SKM-1 (cell line): Measurements from ENCODE around the gene ART5.
"Not testable (repeated sequence)": the region's sequence is repeated elsewhere in the genome, so short reads cannot be mapped to it uniquely, and the experiment has no call there.

Experiments
- DNase-seq: peaks from one replicate; lab custom pipeline; 2025; ENCODE audit not compliant: unreplicated experiment; lab: John Stamatoyannopoulos, UW

Gene ART5

GRCh38 chr11:3623767-3624458 lies 17.9 kb downstream of the ART5 start:
- no peak for DNase-seq

DNA sequence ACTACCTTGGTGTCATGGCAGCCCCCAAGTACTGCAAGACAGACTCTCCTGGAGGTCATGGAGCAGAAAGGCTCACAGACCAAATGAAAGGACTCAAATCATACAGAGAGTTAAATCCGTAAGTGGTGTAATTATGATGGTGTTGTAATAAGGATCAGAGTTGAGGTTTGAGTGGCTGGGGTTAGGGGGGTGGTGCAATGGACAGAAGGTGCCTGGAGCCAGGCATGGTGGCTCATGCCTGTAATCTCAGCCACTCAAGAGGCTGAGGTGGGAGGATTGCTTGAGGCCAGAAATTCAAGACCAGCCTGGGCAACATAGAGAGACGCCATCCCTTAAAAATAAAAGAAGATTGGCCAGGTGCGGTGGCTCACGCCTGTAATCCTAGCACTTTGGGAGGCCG lies 18.7 kb downstream of the ART5 start:
- no peak for DNase-seq

GRCh38 chr11:3622521-3622920 lies 19.3 kb downstream of the ART5 start:
- DNase-seq = no peak

- DNase-seq = no peak
Observed at GRCh38 chr11:3617990-3618389, 23.8 kb downstream of the ART5 start.

DNA sequence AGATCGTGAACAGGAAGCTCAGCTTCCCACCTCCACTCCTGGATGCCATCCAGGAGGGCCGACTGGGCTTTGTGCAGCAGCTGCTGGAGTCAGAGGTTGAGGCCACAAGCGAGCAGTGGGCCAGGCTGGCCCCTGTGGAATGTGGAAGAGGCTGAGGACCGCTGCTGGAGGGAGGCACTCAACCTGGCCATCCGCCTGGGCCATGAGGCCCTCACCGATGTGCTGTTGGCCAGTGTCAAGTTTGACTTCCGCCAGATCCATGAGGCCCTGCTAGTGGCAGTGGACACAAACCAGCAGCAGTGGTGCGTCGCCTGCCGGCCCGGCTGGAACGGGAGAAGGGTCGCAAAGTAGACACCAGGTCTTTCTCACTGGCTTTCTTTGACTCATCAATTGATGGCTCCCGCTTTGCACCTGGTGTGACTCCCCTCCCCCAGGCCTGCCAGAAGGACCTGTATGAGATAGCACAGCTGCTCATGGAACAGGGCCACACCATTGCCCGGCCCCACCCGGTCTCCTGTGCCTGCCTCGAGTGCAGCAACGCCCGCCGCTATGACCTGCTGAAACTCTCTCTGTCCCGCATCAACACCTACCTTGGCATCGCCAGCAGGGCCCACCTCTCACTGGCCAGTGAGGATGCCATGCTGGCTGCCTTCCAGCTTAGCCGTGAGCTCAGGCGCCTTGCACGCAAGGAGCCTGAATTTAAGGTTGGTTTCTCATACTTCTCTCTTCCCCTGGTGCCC lies 24.9 kb downstream of the ART5 start:
- no peak for DNase-seq

DNA sequence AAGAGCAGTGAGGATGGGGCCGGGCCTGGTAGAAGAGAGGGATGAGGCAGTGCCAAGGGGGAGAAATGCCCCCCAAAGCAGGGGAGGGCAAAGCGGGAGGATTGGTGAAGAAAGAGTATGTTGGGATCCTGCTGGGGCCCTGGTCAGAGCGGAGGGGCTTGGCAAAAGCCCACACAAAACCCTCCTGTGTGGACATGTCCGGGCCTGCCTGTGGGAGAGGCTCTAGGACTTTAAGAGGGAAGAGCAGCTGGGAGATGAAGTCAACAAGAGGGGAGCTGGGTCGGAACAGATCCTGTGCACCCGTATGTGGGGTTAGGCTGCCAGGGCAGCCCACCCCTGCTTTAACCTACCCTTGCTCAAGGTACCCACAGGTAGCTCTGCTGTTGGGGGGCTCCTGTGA lies 25.8 kb downstream of the ART5 start:
- no peak for DNase-seq

DNA sequence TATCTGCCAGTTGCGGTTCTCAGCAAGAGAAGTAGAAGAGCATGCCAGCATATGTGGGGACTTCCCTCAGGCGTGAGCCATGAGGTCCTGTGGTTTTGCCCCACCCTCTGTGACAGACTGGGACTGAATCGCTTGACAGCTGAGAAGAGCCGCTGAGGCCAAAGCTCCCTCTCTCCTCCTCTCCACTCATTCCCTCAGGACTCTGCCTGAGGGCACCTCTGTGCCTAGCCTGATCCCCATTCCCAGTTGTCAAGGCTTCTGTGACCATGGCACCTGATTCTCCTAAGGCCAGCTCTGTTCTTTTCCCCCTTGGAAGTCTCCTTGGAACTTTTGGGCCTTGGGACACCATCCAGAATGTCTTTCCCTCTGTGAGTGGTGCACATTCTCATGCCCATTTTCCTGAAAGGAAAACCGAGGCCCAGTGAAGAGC lies 27.0 kb downstream of the ART5 start:
- DNase-seq = no peak

DNA sequence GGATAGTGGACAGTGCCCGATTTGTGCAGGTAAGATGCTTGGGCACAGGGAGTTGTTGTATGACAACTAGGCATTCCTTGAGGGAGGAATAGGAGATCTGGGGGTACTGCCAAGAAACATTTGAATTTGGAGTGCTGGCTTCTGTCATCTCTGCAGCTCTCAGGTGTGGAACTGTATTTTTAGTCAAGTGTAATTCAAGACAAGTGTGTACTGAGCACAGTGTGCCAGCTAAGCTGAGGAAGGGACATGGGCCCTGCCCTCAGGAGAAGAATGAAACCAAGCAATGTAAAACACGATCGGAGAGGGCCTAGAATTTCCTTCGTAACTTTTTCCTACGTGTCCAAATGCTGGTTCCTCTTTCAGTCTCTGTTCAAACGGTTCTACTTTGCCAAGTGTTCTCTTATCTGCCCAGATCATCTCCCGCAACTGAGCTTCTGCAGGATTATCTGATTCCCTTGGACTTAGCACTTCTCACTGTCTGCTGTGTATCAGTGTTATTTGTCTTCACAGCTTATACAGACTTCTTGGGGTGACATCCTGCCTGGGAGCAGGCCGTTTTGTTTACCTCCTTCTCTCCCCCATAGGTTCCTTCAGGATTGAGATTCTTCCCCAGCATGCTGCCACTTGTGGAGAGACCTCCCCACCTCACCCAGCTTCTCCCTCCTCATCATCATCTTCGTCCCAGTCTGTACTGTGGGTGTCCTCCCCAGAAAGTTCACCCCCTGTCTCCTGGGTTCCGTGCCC lies 27.6 kb downstream of the ART5 start:
- peak; percentile 47 for DNase-seq

DNA sequence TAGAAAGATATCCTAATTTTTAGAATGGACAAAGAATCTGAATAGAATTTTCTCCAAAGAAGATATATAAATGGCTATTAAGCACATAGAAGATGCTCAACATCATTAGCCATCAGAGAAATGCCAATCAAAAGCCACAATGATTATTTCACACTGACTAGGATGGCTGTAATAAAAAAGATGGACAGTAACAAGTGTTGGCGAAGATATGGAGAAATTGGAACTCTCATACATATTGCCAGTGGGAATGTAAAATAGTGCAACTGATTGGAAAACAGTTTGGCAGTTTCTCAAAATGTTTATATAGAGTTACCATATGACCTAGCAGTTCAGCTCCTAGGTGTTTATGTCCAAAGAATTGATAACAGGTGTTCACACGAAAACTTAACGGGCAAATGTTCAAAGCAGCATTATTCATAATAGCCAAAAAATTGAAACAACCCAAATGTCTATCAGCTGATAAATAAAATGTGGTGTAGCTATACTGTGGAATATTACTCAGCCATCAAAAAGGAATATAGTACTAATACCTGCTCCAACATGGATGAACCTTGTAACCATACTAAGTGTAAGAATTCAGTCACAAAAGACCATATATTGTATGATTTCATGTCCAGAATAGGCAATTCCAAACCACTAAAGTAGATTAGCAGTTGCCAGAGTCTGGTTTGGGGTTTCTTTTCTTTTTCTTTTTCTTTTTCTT lies 29.7 kb downstream of the ART5 start:
- no peak for DNase-seq

DNA sequence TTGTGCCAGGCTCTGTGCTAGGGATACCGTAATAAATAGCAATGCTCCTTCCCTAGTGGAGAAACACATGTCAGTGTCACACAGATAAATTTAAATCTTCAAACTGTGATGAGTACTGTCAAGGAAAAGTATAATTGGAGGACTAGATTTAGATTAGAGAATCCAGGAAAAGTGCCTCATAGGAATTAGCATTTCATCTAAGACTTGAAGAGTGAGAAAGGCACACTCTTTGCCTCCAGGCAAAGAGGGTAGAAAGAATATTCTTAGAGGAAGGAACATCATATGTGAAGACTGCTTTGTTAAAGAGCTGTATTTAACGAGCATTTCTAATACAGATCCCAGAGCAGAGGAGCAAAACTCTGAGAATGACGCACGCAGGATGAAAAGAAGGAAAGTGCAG lies 30.9 kb downstream of the ART5 start:
- no peak for DNase-seq

DNA sequence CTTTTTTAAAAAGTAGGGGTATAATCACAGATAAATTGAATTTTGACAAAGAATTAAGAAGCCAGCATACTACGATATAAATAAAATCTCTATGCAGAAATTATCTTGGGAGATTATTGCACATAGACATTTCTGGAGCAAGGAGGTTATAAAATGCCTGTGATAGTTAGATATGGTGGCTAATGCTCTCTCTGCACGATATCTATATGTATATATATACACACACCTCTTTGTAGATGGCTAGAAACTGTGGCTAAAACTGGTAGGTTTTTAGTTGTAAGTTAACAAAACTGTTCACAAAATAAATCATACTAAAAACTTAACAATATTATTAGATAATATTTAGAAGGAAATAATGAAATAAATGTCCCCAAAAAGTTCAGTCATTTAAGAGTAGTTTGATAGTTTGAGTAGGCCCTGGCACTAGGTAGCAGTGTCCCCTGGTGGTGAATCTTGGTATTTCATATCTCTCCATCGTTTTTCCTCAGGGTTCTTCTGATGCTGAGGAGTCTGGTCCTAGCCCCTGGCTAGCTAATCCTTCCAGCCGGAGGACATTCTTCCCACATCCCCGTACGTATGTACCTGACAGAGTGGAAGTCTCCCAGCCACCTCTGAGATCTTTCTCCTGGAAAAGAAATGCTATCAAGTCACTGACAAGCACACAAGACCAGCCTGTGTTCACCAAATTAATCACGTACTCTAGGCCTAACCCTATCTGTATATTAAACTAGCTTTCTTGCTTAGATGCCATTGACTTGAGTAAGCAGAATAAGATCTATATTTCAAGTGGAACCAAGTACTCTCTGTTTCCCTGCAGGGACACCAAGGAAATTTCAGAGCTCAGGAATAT lies 32.2 kb downstream of the ART5 start:
- DNase-seq = peak; percentile 38

- no peak for DNase-seq
Observed at GRCh38 chr11:3605771-3606203, 36.0 kb downstream of the ART5 start.

DNA sequence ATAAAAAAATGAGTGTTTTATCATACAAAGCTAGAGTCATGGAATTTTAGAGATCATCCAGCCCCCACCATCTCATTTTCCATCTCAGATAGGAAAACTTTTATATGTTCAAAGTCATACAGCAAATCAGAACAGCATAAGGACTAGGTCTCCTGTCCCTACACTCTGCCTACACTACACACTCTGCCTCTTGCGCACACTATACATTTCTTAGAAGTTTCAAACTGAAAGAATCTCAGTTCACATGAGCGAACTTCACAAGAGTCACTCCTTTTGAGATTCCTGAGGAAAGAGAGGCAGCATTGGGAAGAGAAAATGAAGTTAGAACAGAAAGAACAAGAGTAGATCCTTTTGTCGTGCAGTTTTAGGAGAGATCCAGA lies 36.5 kb downstream of the ART5 start:
- DNase-seq = no peak

DNA sequence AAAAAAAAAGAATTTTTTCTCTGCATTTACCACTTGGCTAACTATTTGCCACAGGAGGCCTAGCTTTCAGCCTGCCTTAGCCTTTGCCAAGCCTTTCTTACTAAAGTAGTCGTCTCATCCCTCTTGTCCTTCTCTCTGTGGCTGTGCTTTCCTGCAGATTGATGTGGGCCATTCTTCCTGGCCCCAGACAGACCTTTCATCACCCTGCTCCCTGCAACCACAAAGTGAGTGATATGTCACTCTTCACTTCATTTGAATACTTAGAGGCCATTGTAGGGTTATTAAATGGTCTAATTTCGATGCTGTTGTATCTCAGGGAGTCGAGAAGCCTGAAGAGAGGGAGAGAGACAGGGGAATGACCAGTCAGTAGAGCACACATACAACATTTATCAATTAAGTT lies 37.6 kb downstream of the ART5 start:
- no peak for DNase-seq

- not testable (repeated sequence) for DNase-seq
Observed at GRCh38 chr11:3600201-3600600, 41.6 kb downstream of the ART5 start.

DNA sequence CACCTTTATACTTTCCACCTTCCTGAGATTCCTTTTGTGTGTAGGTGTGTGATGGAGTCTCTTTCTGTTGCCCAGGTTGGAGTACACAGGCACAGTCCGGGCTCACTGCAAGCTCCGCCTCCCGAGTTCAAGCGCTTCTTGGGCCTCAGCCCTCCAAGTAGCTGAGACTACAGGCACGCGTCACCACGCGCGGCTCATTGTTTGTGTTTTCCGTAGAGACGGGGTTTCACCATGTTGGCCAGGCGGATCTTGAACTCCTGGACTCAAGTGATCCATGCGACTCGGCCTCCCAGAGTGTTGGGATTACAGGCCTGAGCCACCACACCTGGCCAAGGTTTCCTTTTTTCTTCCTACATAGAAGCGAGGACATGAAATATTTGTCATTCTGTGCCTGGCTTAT lies 44.0 kb downstream of the ART5 start:
- DNase-seq = not testable (repeated sequence)

DNA sequence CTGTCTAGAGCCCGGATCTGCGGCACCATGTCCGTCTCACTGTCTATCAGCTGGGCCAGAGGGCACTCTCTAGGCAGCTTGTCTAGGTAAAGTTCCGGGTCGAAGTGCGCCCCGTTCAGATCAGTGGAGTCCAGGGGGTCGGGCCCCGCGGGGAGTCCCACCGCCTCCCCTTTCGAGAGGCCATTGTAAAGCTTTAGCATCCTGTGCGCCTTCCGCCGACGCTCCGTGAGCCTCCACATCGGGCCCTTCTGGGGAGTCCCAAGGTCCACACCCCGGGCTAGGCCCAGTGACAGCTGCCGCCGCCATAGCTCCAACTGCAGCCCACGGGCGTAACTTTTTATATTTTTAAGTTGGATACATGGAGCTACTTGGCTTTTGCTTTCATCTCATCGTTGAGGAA lies 50.5 kb downstream of the ART5 start:
- not testable (repeated sequence) for DNase-seq

DNA sequence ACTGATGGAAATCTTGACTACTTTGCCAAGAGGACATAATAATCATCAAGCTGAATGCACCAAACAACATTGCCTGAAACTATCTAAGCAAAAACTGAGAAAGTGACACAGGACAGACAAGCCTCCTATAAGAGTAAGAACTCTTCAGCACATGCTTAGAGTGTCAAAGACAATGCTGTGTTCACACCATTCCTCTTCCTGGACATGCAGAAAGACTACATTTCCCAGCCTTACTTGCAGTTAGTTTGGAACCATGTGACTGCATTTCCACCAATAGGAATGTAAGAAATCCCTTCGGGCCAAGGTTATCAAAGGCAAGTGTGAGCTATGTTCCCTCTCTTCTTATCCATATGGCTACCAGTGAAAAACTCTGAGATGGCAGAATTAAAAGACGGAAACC lies 51.6 kb downstream of the ART5 start:
- DNase-seq = not testable (repeated sequence)

DNA sequence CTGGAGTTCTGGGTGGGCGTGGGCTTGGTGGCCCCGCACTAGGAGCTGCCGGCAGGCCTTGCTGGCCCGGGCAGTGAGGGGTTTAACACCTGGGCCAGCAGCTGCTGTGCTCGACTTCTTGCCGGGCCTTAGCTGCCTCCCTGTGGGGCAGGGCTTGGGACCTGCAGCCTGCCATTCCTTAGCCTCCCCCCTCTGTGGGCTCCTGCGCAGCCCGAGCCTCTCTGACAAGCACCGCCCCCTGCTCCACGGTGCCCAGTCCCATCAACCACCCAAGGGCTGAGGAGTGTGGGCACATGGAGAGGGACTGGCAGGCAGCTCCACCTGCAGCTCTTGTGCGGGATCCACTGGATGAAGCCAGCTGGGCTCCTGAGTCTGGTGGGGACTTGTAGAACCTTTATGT lies 53.0 kb downstream of the ART5 start:
- DNase-seq = not testable (repeated sequence)
